Keratinocyte (primary cell): ENCODE results near the gene SEZ6. TPM values are rescaled to one million over a fixed set of nuclear protein-coding genes. Genes with fewer than 3 reads are reported as not detected.

Source experiments
- DNase-seq: peaks from one replicate; pipeline ENCODE4 v3.0.0-alpha.2; 2011; ENCODE audit warnings: low read depth, missing footprints, low spot score
- FAIRE-seq: peaks from 2 replicates; lab custom pipeline; 2011; peaks lifted over from hg19 to GRCh38; lab: Jason Lieb, UNC
- H2AFZ ChIP-seq: 2 replicates; pipeline ENCODE4 v1.6.0; 2012; ENCODE audit warnings: low read length, control low read depth, inconsistent platforms; ENCODE audit not compliant: control insufficient read depth
- H3K27ac ChIP-seq: 2 replicates; pipeline ENCODE4 v1.5.1; 2011; ENCODE audit warnings: low read length; ENCODE audit not compliant: control insufficient read depth, insufficient read depth
- H3K27me3 ChIP-seq: 3 replicates; pipeline ENCODE4 v1.6.0; 2011; ENCODE audit warnings: low read length; ENCODE audit not compliant: control insufficient read depth, insufficient read depth; ENCODE audit errors: extremely low read depth
- H3K36me3 ChIP-seq, 2 experiments: 2 replicates in 1 of 2; 3 replicates in 1 of 2; pipeline ENCODE4 v1.5.1; 2011; ENCODE audit warnings: low read length in 2 of 2, mild to moderate bottlenecking in 1 of 2; ENCODE audit not compliant: control insufficient read depth in 2 of 2, insufficient read depth in 2 of 2; ENCODE audit errors: extremely low read depth in 1 of 2
- H3K4me1 ChIP-seq: 3 replicates; pipeline ENCODE4 v1.5.1; 2011; ENCODE audit warnings: low read length; ENCODE audit not compliant: control insufficient read depth, insufficient read depth; ENCODE audit errors: extremely low read depth
- H3K4me2 ChIP-seq: 3 replicates; pipeline ENCODE4 v1.6.0; 2011; ENCODE audit warnings: low read depth, low read length; ENCODE audit not compliant: control insufficient read depth, insufficient read depth; ENCODE audit errors: extremely low read depth
- H3K4me3 ChIP-seq, 3 experiments: fragments of 200-600 bp in 1 of 3; sonication (generic) in 1 of 3; 2 replicates in 2 of 3; 3 replicates in 1 of 3; pipeline ENCODE4 v1.5.1; 2011 to 2016; ENCODE audit warnings: low read length in 3 of 3, mild to moderate bottlenecking in 3 of 3, control low read depth in 2 of 3, inconsistent platforms in 1 of 3, low read depth in 1 of 3, mixed read lengths in 1 of 3, mixed run types in 1 of 3, moderate library complexity in 1 of 3; ENCODE audit not compliant: control insufficient read depth in 2 of 3, insufficient read depth in 2 of 3; ENCODE audit errors: extremely low read depth in 1 of 3
- H3K79me2 ChIP-seq: 2 replicates; pipeline ENCODE4 v1.6.0; 2012; ENCODE audit warnings: low read length; ENCODE audit not compliant: control insufficient read depth, insufficient read depth
- H3K9ac ChIP-seq: 3 replicates; pipeline ENCODE4 v1.6.0; 2011; ENCODE audit warnings: low read length; ENCODE audit not compliant: control insufficient read depth, insufficient read depth; ENCODE audit errors: extremely low read depth
- H3K9me1 ChIP-seq: 3 replicates; pipeline ENCODE4 v1.6.0; 2011; ENCODE audit warnings: low read length; ENCODE audit not compliant: control insufficient read depth, insufficient read depth; ENCODE audit errors: extremely low read depth
- H3K9me3 ChIP-seq: 2 replicates; pipeline ENCODE4 v1.5.1; 2012; ENCODE audit warnings: low read depth, low read length; ENCODE audit not compliant: control insufficient read depth
- H4K20me1 ChIP-seq: 3 replicates; pipeline ENCODE4 v1.6.0; 2011; ENCODE audit warnings: low read length; ENCODE audit not compliant: control insufficient read depth, insufficient read depth; ENCODE audit errors: extremely low read depth
- CTCF ChIP-seq, 3 experiments: IDR thresholded peaks in 1 of 3; conservative IDR thresholded peaks in 1 of 3; optimal IDR thresholded peaks in 1 of 3; 2 replicates in 2 of 3; 3 replicates in 1 of 3; pipeline versions ENCODE3 to v1.5.1; 2011; ENCODE audit warnings: low read length in 3 of 3, mild to moderate bottlenecking in 3 of 3, moderate library complexity in 2 of 3, control low read depth in 1 of 3, inconsistent platforms in 1 of 3; ENCODE audit not compliant: insufficient read depth in 2 of 3; ENCODE audit errors: extremely low read depth in 1 of 3
- EZH2 ChIP-seq: IDR thresholded peaks from one replicate; pipeline ENCODE4 v1.6.1; 2012; ENCODE audit warnings: inconsistent platforms, mild to moderate bottlenecking, low read length, moderate library complexity
- dilution Hi-C: fragments of 300-500 bp; cut with MboI; formaldehyde crosslinking; loops from one replicate; pipeline ENCODE4 v1.7.0; 2020; ENCODE audit warnings: low sequenced_read_pairs; ENCODE audit not compliant: extremely low pct_ligation_motif_present
- polyA plus RNA-seq, 5 experiments: library from polyadenylated mRNA; depleted of rRNA in 3 of 5; stranded (reverse) in 3 of 5; stranded (forward) in 1 of 5; unstranded in 1 of 5; fragments of >200 nt; gene quantifications; 1 replicate in 1 of 5; 2 replicates in 3 of 5; 3 replicates in 1 of 5; pipeline versions ENCODE4 v1.2.1 to v1.2.3, GENCODE V29; 2011 to 2012; ENCODE audit warnings: missing spikeins in 2 of 5, low read depth in 1 of 5, low replicate concordance in 1 of 5

The SEZ6 gene
- polyA plus RNA-seq, 1 donor (not counting 4 experiments of a cell fraction or from before 2014, with no cell fraction given), result not detected

DNA sequence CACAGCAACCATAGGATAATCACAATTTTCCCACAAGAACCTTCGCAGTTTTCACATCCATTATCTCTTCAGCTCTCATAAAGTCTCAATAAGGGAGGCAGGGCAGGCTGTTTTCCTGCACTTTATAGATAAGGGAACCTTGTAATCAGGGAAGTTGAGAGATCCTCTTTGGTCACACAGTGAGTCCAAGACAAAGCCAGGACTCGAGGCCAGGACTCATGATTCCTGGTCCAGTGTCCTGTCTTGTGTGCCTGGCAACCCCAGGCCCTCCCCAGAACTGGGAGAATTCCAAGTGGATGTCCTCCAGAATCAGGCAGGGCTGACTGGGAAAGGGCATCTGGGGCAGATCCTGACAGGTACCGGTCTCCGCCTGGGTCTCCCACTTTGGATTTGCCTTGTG, 31.4 kb downstream of the SEZ6 start:
- DNase-seq (no peak), FAIRE-seq (no peak)
- no peak overlapping the region for H3K9ac ChIP-seq
- no peak overlapping the region for H3K4me2 ChIP-seq
- H3K27ac ChIP-seq, result no peak overlapping the region
- H2AFZ ChIP-seq, result no peak overlapping the region
- no peaks in the 10 kb centered on the region for H3K9me3 ChIP-seq
- no peak for TF ChIP-seq EZH2
- TF ChIP-seq CTCF (optimal IDR thresholded peaks at IDR 0.05 in 1 of 3, IDR thresholded peaks at IDR 0.05 in 1 of 3, conservative IDR thresholded peaks at IDR 0.05 in 1 of 3; ENCODE audit: extremely low read depth in 1 of 3, insufficient read depth in 2 of 3, low read length in 3 of 3), result no peak
- H3K27me3 ChIP-seq, result peaks cover 57% of the 10 kb centered on the region
- no peaks in the 10 kb centered on the region for H3K9me1 ChIP-seq
- no peaks in the 10 kb centered on the region for H3K4me1 ChIP-seq
- H3K36me3 ChIP-seq, result no peaks in the 10 kb centered on the region
- H3K4me3 ChIP-seq, result no peak overlapping the region
- dilution Hi-C loops, result no loop called here
- peaks cover 2% of the 10 kb centered on the region for H4K20me1 ChIP-seq
- H3K79me2 ChIP-seq, result no peaks in the 10 kb centered on the region

DNA sequence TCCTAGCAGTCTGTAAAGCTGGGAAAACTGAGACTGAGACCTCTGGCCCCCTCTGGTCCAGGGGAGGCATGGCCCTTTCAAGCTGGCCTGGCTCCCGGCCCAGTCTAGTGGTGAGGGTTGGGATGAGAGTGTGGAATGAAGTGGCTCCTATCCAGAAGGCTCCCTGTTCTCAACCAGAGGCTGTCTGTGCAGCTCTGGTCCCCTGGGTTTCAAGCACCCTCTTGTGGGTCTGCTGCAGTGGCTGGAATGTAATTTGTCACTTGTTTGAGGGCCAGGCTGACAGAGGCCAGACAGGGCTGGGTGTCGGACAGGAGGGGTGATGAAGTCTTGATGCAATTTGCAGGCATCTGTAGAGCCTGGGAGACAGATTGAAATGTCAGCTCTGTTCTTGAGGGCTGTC, 32.4 kb downstream of the SEZ6 start:
- H3K4me1 ChIP-seq, result no peaks in the 10 kb centered on the region
- dilution Hi-C loops, result no loop called here
- no peak for FAIRE-seq

More for the DNA sequence above, 32.4 kb downstream of the SEZ6 start:
- Histone ChIP-seq H3K27ac (no peak overlapping the region), H3K79me2 (no peaks in the 10 kb centered on the region), H3K4me2 (no peak overlapping the region), H2AFZ (no peak overlapping the region), H3K9me3 (no peaks in the 10 kb centered on the region), H3K27me3 (peaks cover 63% of the 10 kb centered on the region), H3K9ac (no peak overlapping the region), H3K4me3 (no peak overlapping the region), H3K36me3 (no peaks in the 10 kb centered on the region), H3K9me1 (no peaks in the 10 kb centered on the region), H4K20me1 (peaks cover 2% of the 10 kb centered on the region)
- DNase-seq, result no peak
- TF ChIP-seq CTCF (optimal IDR thresholded peaks at IDR 0.05 in 1 of 3, IDR thresholded peaks at IDR 0.05 in 1 of 3, conservative IDR thresholded peaks at IDR 0.05 in 1 of 3; ENCODE audit: extremely low read depth in 1 of 3, insufficient read depth in 2 of 3, low read length in 3 of 3) (no peak), EZH2 (no peak)
